ENCODE measurements around the gene GPSM1. TPM values are rescaled to one million over a fixed set of nuclear protein-coding genes. Genes with fewer than 3 reads are reported as not detected.
"Not testable (repeated sequence)": the region's sequence is repeated elsewhere in the genome, so short reads cannot be mapped to it uniquely, and the experiment has no call there.

Gene GPSM1
- total RNA-seq, 1 experiment from 2014 or later = 24.7 TPM

DNA sequence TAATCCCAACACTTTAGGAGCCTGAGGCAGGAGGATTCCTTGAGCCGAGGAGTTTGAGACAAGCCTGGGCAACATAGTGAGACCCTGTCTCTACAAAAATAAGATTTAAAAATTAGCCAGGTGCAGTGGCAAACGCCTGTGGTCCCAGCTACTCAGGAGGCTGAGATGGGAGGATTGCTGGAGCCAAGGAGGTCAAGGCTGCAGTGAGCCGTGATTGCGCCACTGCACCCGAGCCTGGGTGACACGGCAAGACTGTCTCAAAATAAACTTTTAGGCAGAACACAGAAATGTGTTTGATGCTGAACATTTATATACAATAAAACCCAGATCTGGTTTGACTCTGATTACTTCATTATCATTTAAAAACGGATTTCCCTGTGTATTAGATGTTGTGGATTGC lies 78.1 kb downstream of the GPSM1 start:
- Histone ChIP-seq H3K18ac (ENCODE audit: insufficient read length, low read depth, low read length) (no peak overlapping the region), H3K4ac (ENCODE audit: low read depth, low read length) (no peak overlapping the region), H3K4me1 (ENCODE audit: insufficient read depth, low read length) (no peaks in the 10 kb centered on the region), H3K79me2 (ENCODE audit: insufficient read depth, low read length) (peaks cover 2% of the 10 kb centered on the region; the same call in 1 of the 2 replicates), H3K23ac (ENCODE audit: insufficient read length, low read depth, low read length) (no peak overlapping the region), H2BK15ac (ENCODE audit: low read depth, low read length) (no peak overlapping the region), H2BK120ac (ENCODE audit: low read depth, low read length, poor library complexity, severe bottlenecking) (no peak overlapping the region), H3K27me3 (ENCODE audit: insufficient read depth, low read length) (no peaks in the 10 kb centered on the region), H3K9ac (ENCODE audit: extremely low read depth, insufficient read length, low read length) (no peak overlapping the region), H3K4me2 (ENCODE audit: insufficient read depth, insufficient read length, low read length) (no peak overlapping the region), H3T11ph (ENCODE audit: low read length) (no peak overlapping the region), H3K27ac (ENCODE audit: insufficient read length, low read depth, low read length) (no peak overlapping the region), H3K56ac (ENCODE audit: insufficient read length, low read depth, low read length) (no peak overlapping the region), H3K79me1 (ENCODE audit: insufficient read depth, low read depth, low read length, poor library complexity, severe bottlenecking) (peaks cover 7% of the 10 kb centered on the region), H4K8ac (replicated peaks; ENCODE audit: insufficient read length, low read depth, low read length) (no peak overlapping the region), H2AK5ac (ENCODE audit: insufficient read length, low read length) (no peak overlapping the region), H2AFZ (ENCODE audit: low read length) (no peak overlapping the region), H3K9me3 (ENCODE audit: control insufficient read depth, low read depth, low read length) (no peaks in the 10 kb centered on the region), H2BK12ac (ENCODE audit: insufficient read length, low read depth, low read length) (no peak overlapping the region), H4K20me1 (ENCODE audit: control insufficient read depth, insufficient read depth, insufficient read length) (no peaks in the 10 kb centered on the region), H4K5ac (ENCODE audit: insufficient read length, low read depth, low read length) (no peak overlapping the region), H4K91ac (ENCODE audit: insufficient read length, low read depth, low read length) (no peak overlapping the region), H2BK5ac (ENCODE audit: insufficient read length, low read length) (no peak overlapping the region), H3K14ac (ENCODE audit: insufficient read depth, low read length) (no peak overlapping the region), H3K23me2 (ENCODE audit: insufficient read length, low read depth, low read length, poor library complexity, severe bottlenecking) (peaks cover 7% of the 10 kb centered on the region), H2BK20ac (ENCODE audit: low read depth, low read length, poor library complexity, severe bottlenecking) (no peak overlapping the region)
- no peaks in the 10 kb centered on the region for H3K9me3 Mint-ChIP-seq
- H3K4me3 Mint-ChIP-seq = no peak overlapping the region
- H3K27me3 Mint-ChIP-seq (ENCODE audit: low read depth) = no peaks in the 10 kb centered on the region; the same call in 1 of the 2 replicates
- DNase-seq = no peak
- WGBS (ENCODE audit: extremely low coverage, insufficient read length, low lambda C conversion rate) = no CpG with 5 or more reads among the region's 7 CpGs
- no peak overlapping the region for H3K27ac Mint-ChIP-seq
- TF ChIP-seq, protein P1, sequence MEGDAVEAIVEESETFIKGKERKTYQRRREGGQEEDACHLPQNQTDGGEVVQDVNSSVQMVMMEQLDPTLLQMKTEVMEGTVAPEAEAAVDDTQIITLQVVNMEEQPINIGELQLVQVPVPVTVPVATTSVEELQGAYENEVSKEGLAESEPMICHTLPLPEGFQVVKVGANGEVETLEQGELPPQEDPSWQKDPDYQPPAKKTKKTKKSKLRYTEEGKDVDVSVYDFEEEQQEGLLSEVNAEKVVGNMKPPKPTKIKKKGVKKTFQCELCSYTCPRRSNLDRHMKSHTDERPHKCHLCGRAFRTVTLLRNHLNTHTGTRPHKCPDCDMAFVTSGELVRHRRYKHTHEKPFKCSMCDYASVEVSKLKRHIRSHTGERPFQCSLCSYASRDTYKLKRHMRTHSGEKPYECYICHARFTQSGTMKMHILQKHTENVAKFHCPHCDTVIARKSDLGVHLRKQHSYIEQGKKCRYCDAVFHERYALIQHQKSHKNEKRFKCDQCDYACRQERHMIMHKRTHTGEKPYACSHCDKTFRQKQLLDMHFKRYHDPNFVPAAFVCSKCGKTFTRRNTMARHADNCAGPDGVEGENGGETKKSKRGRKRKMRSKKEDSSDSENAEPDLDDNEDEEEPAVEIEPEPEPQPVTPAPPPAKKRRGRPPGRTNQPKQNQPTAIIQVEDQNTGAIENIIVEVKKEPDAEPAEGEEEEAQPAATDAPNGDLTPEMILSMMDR (conservative IDR thresholded peaks at IDR 0.05) = no peak
- H3K4me1 Mint-ChIP-seq = peaks cover 14 to 17% of the 10 kb centered on the region in 2 experiments
- H3K36me3 Mint-ChIP-seq (ENCODE audit: insufficient read depth in 1 of 3, low read depth in 3 of 3) = peaks cover 36 to 69% (median 63%) of the 10 kb centered on the region in 3 experiments

DNA sequence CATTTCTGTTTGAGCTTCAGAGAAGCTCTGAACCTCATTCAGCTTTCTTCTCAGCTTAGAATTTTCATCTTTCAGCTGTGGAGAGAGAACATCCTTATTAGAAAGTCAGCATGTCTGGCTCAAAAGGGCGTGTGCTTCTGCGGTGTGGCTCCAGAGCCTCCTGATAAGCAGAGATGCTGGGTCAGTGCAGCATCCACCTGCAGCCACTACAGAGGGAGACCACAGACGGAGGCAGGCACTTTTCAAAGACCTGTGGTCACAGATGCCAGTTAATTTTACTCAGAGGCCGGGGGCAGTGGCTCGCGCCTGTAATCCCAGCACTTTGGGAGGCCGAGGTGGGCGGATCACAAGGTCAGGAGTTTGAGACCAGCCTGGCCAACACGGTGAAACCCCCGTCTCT lies 78.6 kb downstream of the GPSM1 start:
- not testable (repeated sequence) for H4K8ac ChIP-seq (replicated peaks; ENCODE audit: insufficient read length, low read depth, low read length); H3K27ac ChIP-seq (ENCODE audit: insufficient read length, low read depth, low read length); H3K4me2 ChIP-seq (ENCODE audit: insufficient read depth, insufficient read length, low read length); H3K27me3 Mint-ChIP-seq (ENCODE audit: low read depth); H2BK5ac ChIP-seq (ENCODE audit: insufficient read length, low read length); H4K91ac ChIP-seq (ENCODE audit: insufficient read length, low read depth, low read length); H2AFZ ChIP-seq (ENCODE audit: low read length); H3K4ac ChIP-seq (ENCODE audit: low read depth, low read length); H2AK5ac ChIP-seq (ENCODE audit: insufficient read length, low read length); H3K27ac Mint-ChIP-seq; H3K18ac ChIP-seq (ENCODE audit: insufficient read length, low read depth, low read length); H2BK12ac ChIP-seq (ENCODE audit: insufficient read length, low read depth, low read length); H4K5ac ChIP-seq (ENCODE audit: insufficient read length, low read depth, low read length); H4K20me1 ChIP-seq (ENCODE audit: control insufficient read depth, insufficient read depth, insufficient read length); H3K4me3 Mint-ChIP-seq; H2BK120ac ChIP-seq (ENCODE audit: low read depth, low read length, poor library complexity, severe bottlenecking); DNase-seq; H3K27me3 ChIP-seq (ENCODE audit: insufficient read depth, low read length); H3K56ac ChIP-seq (ENCODE audit: insufficient read length, low read depth, low read length); H2BK20ac ChIP-seq (ENCODE audit: low read depth, low read length, poor library complexity, severe bottlenecking); H3K79me1 ChIP-seq (ENCODE audit: insufficient read depth, low read depth, low read length, poor library complexity, severe bottlenecking); H3T11ph ChIP-seq (ENCODE audit: low read length); H3K23ac ChIP-seq (ENCODE audit: insufficient read length, low read depth, low read length); H3K9me3 Mint-ChIP-seq; H3K9me3 ChIP-seq (ENCODE audit: control insufficient read depth, low read depth, low read length); H3K14ac ChIP-seq (ENCODE audit: insufficient read depth, low read length); H3K4me1 ChIP-seq (ENCODE audit: insufficient read depth, low read length); H3K79me2 ChIP-seq (ENCODE audit: insufficient read depth, low read length); H3K23me2 ChIP-seq (ENCODE audit: insufficient read length, low read depth, low read length, poor library complexity, severe bottlenecking); H2BK15ac ChIP-seq (ENCODE audit: low read depth, low read length); H3K9ac ChIP-seq (ENCODE audit: extremely low read depth, insufficient read length, low read length)
- peaks cover 36 to 70% (median 63%) of the 10 kb centered on the region in 3 experiments for H3K36me3 Mint-ChIP-seq (ENCODE audit: insufficient read depth in 1 of 3, low read depth in 3 of 3)
- no CpG with 5 or more reads among the region's 10 CpGs for WGBS (ENCODE audit: extremely low coverage, insufficient read length, low lambda C conversion rate)
- peaks cover 12 to 16% of the 10 kb centered on the region in 2 experiments for H3K4me1 Mint-ChIP-seq
